OCI-LY3 (cell line): Measurements from ENCODE around the gene KCNMA1.

Source experiments
- H2AFZ ChIP-seq: fragments of 200-600, 300-600 bp; shearing (Covaris generic); 2 replicates; pipeline ENCODE4 v1.6.0; 2014; ENCODE audit warnings: antibody characterized with exemption, low read depth, low read length
- H3K27ac ChIP-seq: fragments of 200-600, 300-600 bp; sonication (generic); 2 replicates; pipeline ENCODE4 v1.5.1; 2014; ENCODE audit warnings: mild to moderate bottlenecking, low read length, moderate library complexity, mixed read lengths
- H3K27me3 ChIP-seq: fragments of 200-600, 300-600 bp; sonication (generic); 2 replicates; pipeline ENCODE4 v1.6.1; 2014; ENCODE audit warnings: low read depth, low read length, mixed read lengths
- H3K36me3 ChIP-seq: fragments of 200-600, 300-600 bp; sonication (generic); replicated peaks from 2 replicates; pipeline ENCODE3; 2014; ENCODE audit warnings: low read depth, low read length, mixed read lengths
- H3K4me1 ChIP-seq: fragments of 300-600, 200-600 bp; sonication (generic); 2 replicates; pipeline ENCODE4 v1.6.1; 2014; ENCODE audit warnings: low read length, mixed read lengths
- H3K4me2 ChIP-seq: fragments of 200-600, 300-600 bp; sonication (generic); 2 replicates; pipeline ENCODE4 v1.6.1; 2014; ENCODE audit warnings: low read length, mixed read lengths
- H3K4me3 ChIP-seq: fragments of 300-600, 200-600 bp; sonication (generic); 2 replicates; pipeline ENCODE4 v1.5.1; 2014; ENCODE audit warnings: antibody characterized with exemption, mild to moderate bottlenecking, low read length, moderate library complexity
- H3K79me2 ChIP-seq: fragments of 300-600, 200-600 bp; shearing (Covaris generic); 2 replicates; pipeline ENCODE4 v1.6.1; 2014; ENCODE audit warnings: mild to moderate bottlenecking, low read length, mixed read lengths
- H3K9ac ChIP-seq: fragments of 300-600, 200-600 bp; shearing (Covaris generic); 2 replicates; pipeline ENCODE4 v1.6.0; 2014; ENCODE audit warnings: mild to moderate bottlenecking, low read length, moderate library complexity
- H3K9me3 ChIP-seq: fragments of 200-600, 300-600 bp; shearing (Covaris generic); 2 replicates; pipeline ENCODE4 v1.6.1; 2014; ENCODE audit warnings: low read length, mixed read lengths; ENCODE audit not compliant: insufficient read depth
- H4K20me1 ChIP-seq: fragments of 200-600, 300-600 bp; sonication (generic); 2 replicates; pipeline ENCODE4 v1.6.1; 2016; ENCODE audit warnings: low read length, mixed read lengths; ENCODE audit not compliant: insufficient read depth
- CTCF ChIP-seq: fragments of 200-600, 300-600 bp; sonication (generic); IDR thresholded peaks from 2 replicates; pipeline ENCODE4 v1.5.1; 2014; ENCODE audit warnings: antibody characterized with exemption, low read length, low read depth
- EZH2phosphoT487 ChIP-seq: fragments of 200-600 bp; shearing (Covaris generic); IDR thresholded peaks from 2 replicates; pipeline ENCODE4 v1.6.1; 2018; ENCODE audit warnings: antibody characterized with exemption, mixed run types, low read depth

Gene KCNMA1

GRCh38 chr10:77268721-77269120, 368.9 kb downstream of the KCNMA1 start:
- Histone ChIP-seq H2AFZ (no peak overlapping the region), H3K27ac (no peak overlapping the region), H3K36me3 (no peaks in the 10 kb centered on the region), H3K9ac (no peak overlapping the region), H3K79me2 (no peaks in the 10 kb centered on the region), H4K20me1 (peaks cover 29% of the 10 kb centered on the region; the same call in 1 of the 2 replicates), H3K4me2 (no peak overlapping the region), H3K27me3 (no peaks in the 10 kb centered on the region), H3K4me3 (no peak overlapping the region), H3K9me3 (no peaks in the 10 kb centered on the region), H3K4me1 (no peaks in the 10 kb centered on the region)
- TF ChIP-seq CTCF = no peak
- TF ChIP-seq EZH2phosphoT487 = no peak

DNA sequence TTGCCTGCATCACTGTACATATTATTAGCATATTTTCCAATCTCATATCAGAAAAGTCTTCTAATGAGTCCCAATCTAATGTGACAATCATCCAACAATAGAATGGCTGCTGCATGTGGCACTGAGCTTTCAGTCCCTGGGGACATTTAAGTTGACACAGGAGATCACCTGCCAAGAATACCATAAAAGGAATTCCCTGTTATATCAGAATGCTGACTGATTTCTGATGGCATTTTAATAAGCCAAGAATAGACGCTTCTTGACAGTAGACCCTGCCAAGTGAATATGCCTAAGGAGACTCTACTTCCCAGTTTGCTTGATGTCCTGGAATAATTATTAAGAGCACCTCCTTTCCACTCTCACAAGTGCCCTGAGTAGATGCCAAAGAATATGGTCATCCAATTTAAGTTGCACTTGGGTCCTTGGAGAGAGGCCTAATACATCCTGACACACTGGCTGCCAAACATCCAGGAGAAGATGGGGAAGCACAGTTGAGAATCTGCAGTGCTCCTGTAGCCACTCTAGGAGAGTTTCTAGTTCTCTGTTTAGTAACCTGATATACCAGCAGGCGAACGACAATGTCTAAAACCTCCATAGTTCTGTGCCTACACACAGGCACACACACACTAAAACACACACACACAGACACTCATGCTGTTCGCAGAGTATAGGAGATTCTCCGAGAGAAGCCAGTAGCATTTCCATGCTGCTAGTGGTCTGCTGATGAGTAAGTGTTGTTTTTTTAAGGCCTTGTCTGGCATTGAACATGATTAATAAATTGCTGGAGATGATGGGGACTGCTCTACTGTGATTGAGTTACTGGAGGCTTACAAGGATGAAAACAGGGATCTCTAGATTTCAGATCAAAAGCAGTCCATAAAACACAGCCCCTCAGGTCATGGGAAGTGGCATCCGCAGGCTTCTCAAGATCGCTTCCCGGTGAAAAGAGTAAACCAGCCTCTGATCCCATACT, 369.6 kb downstream of the KCNMA1 start:
- H3K4me3 ChIP-seq = no peak overlapping the region
- H3K4me2 ChIP-seq = no peak overlapping the region
- no peaks in the 10 kb centered on the region for H3K4me1 ChIP-seq
- no peaks in the 10 kb centered on the region for H3K9me3 ChIP-seq
- no peaks in the 10 kb centered on the region for H3K36me3 ChIP-seq
- no peak overlapping the region for H2AFZ ChIP-seq
- TF ChIP-seq CTCF (no peak), EZH2phosphoT487 (no peak)
- H3K27ac ChIP-seq = no peak overlapping the region
- no peaks in the 10 kb centered on the region for H3K27me3 ChIP-seq
- H4K20me1 ChIP-seq = peaks cover 32% of the 10 kb centered on the region; the same call in 1 of the 2 replicates
- no peaks in the 10 kb centered on the region for H3K79me2 ChIP-seq
- no peak overlapping the region for H3K9ac ChIP-seq

GRCh38 chr10:77266242-77266641, 371.4 kb downstream of the KCNMA1 start:
- Histone ChIP-seq H3K4me3 (no peak overlapping the region), H3K27ac (no peak overlapping the region), H3K4me1 (no peaks in the 10 kb centered on the region), H3K27me3 (no peaks in the 10 kb centered on the region), H3K4me2 (no peak overlapping the region), H2AFZ (no peak overlapping the region), H3K79me2 (no peaks in the 10 kb centered on the region), H4K20me1 (peaks cover 35% of the 10 kb centered on the region; the same call in 1 of the 2 replicates), H3K36me3 (no peaks in the 10 kb centered on the region), H3K9ac (no peak overlapping the region), H3K9me3 (no peaks in the 10 kb centered on the region)
- TF ChIP-seq CTCF = no peak
- TF ChIP-seq EZH2phosphoT487 = no peak

DNA sequence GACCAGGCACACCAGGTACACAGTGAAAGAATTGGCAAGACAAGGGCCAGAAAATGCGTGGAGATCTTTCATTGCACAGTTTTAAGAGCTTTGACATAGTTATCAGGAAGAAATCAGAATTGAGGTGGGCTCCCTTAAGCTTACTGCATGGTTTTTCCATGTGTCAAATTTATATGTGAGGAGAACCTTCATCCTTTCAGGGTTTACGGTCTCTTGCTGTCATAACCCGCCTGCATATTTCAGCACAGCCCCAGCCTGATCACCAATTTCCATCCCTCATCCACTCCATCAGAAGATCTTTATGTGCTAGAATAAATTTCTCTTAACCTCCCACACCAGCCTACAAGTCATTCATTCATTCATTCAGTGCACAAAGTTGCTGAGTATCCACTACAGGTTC, 373.1 kb downstream of the KCNMA1 start:
- TF ChIP-seq EZH2phosphoT487 (no peak), CTCF (no peak)
- Histone ChIP-seq H3K27me3 (no peaks in the 10 kb centered on the region), H3K27ac (no peak overlapping the region), H3K4me1 (no peaks in the 10 kb centered on the region), H4K20me1 (peaks cover 37% of the 10 kb centered on the region; the same call in 1 of the 2 replicates), H3K36me3 (no peaks in the 10 kb centered on the region), H3K4me2 (no peak overlapping the region), H3K79me2 (no peaks in the 10 kb centered on the region), H3K9ac (no peak overlapping the region), H3K9me3 (no peaks in the 10 kb centered on the region), H2AFZ (no peak overlapping the region), H3K4me3 (no peak overlapping the region)
